LNCAP (cell line): ENCODE results near the gene F3.

ENCODE experiments used
- CTCF ChIP-seq: fragments of 450-650 bp; IDR thresholded peaks from 2 replicates; pipeline ENCODE4 v1.5.1; 2017; ENCODE audit warnings: mild to moderate bottlenecking

F3 gene

GRCh38 chr1:94527447-94528031, 14.0 kb downstream of the F3 start:
- no peak; the same call in 1 of the 2 replicates for TF ChIP-seq CTCF

GRCh38 chr1:94526152-94526980, 15.2 kb downstream of the F3 start:
- TF ChIP-seq CTCF, result no peak

- TF ChIP-seq CTCF, result no peak
These were observed 17.0 kb downstream of the F3 start for GRCh38 chr1:94524531-94524930.

GRCh38 chr1:94522304-94522703, 19.3 kb downstream of the F3 start:
- TF ChIP-seq CTCF, result peak; percentile 53

- TF ChIP-seq CTCF, result no peak
These were observed 22.2 kb downstream of the F3 start for GRCh38 chr1:94519351-94519750.

- no peak for TF ChIP-seq CTCF
These were observed 26.1 kb downstream of the F3 start for GRCh38 chr1:94515296-94515947.

GRCh38 chr1:94514095-94514727, 27.3 kb downstream of the F3 start:
- TF ChIP-seq CTCF, result peak; percentile 72
